ENCODE measurements around the gene ZNF524.
"Not testable (repeated sequence)": the region's sequence is repeated elsewhere in the genome, so short reads cannot be mapped to it uniquely, and the experiment has no call there.

The ZNF524 gene

GRCh38 chr19:55599842-55600661, at the start of gene ZNF524:
Gene ZNF524, plus strand, starts transcription at chr19:55600288. Its CDS starts 1,825 bp downstream, at chr19:55602113.
- DNase-seq = peak; percentile 94

GRCh38 chr19:55550321-55550650, 49.8 kb upstream of the ZNF524 start:
- DNase-seq = no peak

DNA sequence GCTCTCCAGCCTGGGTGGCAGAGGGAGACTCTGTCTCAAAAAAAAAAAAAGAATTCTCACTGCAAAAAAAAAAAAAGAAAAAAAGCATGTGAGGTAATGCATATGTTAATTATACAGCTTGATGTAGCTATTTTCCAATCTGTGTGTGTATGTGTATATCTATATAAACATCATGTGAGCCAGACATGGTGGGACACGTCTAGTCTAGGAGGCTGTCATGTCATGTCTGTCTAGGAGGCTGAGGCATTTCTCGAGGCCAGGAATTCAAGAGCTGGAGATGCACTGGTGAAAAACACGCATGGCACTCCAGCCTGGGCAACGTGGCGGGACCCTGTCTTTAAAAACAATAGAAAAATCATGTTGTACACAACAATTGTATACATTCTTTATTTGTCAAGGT, 47.9 kb upstream of the ZNF524 start:
- no peak for DNase-seq

DNA sequence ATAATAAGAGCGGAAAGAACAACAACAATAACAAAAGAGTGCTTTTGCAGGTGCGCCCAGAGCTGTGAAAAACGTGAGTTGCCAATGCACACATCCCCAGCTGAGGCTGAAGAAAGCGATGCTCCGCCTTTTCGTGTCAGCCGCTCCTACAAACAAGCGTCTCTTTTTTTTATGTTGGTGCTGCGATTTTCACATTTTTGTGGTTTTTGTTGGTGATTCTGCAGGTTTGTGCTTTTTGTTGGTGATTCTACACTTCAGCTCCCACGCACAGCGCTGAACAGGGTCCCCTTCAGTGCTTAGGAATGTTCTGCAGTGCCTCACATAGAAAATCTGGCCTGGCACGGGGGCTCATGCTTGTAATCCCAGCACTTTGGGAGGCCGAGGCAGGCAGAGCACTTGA, 47.5 kb upstream of the ZNF524 start:
- no peak for DNase-seq

GRCh38 chr19:55553217-55554182, 46.6 kb upstream of the ZNF524 start:
- no peak for DNase-seq

- DNase-seq = no peak
These were observed 45.8 kb upstream of the ZNF524 start for GRCh38 chr19:55554302-55554701.

GRCh38 chr19:55554741-55555152, 45.3 kb upstream of the ZNF524 start:
- DNase-seq = no peak

GRCh38 chr19:55559684-55560083, 40.4 kb upstream of the ZNF524 start:
- no peak for DNase-seq

DNA sequence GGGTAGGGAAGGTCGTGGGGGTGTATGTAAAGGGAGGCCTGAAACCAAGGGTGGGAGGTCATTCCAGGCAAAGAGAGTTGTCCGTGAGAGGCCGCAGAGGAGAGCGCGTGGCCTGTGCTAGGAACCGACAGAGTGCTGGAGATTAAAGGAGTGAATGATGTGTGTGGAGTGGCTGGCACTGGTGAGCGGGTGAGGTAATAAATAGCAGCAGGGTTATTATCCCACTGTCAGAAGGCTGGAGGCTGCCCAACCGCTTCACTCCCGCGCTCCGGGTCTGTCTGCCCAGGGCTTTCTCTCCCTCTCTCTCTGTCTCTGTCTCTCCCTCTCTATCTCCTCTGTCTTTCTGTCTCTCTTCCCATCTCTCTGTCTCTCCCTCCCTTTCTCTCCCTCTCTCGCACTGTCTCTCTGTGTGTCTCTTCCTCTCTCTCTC, 36.8 kb upstream of the ZNF524 start:
- DNase-seq = peak; percentile 52

GRCh38 chr19:55566823-55567222, 33.3 kb upstream of the ZNF524 start:
- no peak for DNase-seq

DNA sequence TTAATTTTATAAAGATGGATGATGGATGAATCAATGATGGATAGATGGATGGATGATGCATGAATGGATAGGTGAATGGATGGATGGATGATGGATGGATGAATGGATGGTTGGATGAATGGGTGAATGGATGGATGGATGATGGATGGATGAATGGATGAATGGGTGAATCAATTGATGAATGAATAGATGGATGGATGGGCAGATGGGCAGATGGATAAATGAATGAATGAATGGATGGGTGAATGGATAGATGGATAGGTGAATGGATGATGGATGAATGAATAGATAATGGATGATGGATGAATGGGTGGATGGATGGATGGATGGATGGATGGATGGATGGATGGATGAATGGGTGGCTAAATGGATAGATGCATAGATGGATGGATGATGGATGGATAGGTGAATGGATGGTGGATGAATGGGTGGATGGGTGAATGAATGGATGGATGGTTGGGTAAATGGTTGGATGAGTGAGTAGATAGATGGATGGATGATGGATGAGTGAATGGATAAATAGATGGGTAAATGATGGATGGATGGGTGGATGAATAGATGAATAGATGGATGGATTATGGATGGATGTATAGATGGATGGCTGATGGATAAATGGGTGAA, 32.3 kb upstream of the ZNF524 start:
- no peak for DNase-seq

- not testable (repeated sequence) for DNase-seq
These were observed 30.6 kb upstream of the ZNF524 start for GRCh38 chr19:55569477-55569876.

GRCh38 chr19:55573929-55574328, 26.2 kb upstream of the ZNF524 start:
- not testable (repeated sequence) for DNase-seq

GRCh38 chr19:55576746-55577145, 23.3 kb upstream of the ZNF524 start:
- DNase-seq = no peak

GRCh38 chr19:55578031-55578760, 21.9 kb upstream of the ZNF524 start:
- no peak for DNase-seq

GRCh38 chr19:55578761-55579747, 21.0 kb upstream of the ZNF524 start:
- no peak for DNase-seq

DNA sequence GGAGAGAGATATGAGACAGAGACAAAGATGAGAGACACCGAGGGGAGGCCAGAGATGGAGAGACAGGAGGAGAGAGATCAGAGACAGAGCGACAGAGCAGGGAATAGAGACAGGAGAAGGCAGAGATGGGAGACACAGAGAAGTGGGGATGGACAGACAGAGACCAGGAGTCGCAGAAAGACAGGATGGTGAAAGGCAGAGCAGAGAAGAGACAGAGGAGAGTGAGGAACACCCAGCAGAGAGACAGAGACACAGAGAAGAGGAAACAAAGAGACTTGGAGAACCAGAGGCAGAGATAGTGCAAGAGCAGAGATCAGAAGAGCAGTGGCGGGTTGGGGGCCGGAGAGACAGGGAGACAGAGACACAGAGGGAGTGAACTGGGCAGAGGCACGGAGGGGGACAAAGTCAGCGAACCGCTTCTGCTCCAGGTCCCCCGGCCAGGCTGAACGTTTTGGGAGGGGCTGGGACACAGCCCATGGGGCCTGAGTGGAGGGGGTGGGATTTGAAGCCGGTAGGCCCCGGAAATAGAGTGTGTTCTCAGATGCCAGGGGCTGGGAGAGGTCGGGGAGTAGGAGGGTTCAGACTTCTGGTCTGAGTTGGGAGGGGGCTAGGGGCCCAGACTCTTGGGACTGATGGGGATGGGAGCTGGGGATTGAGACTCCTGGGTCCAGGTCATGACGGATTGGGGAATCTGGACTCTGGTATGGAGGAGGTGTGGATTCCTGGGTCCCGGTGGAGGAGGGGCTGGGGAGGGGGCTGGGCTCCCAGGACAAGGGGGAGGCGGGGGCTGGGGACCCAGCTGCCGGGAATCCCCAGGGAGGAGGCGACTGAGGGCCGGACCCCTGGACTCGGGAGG, 20.1 kb upstream of the ZNF524 start:
- peak; percentile 70 for DNase-seq

DNA sequence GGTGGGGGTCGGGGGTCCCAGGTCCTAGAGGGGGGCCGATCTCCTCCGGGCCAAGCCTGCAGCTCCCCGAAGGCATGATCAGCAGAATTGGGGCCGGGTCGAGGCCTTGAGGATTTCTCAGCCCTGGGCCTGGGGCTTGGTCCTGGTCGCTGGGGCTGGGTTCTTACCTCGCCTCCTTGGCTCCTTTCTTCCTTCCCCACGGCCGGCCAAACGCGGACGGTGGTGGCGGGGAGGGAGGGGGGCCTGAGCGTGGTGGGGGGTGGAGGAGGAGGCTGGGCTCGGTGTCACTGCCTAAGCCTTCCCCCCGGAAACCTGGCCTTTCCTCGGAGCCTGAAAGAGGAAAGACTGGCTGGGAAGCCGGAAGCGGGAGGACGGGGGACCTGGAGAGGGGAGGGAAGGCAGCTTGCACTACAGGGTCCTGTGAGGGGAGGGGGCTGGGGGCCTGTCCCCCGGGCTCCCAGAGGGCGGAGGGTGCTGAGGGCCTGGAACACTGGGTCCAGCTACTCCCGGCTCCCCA, 19.4 kb upstream of the ZNF524 start, which contains the start of gene ZNF579:
Gene ZNF579 (minus strand): TSS at position 221 of the 517 bp plus-strand sequence. CDS start 1,209 bp downstream, outside the sequence.
- peak; percentile 93 for DNase-seq

DNA sequence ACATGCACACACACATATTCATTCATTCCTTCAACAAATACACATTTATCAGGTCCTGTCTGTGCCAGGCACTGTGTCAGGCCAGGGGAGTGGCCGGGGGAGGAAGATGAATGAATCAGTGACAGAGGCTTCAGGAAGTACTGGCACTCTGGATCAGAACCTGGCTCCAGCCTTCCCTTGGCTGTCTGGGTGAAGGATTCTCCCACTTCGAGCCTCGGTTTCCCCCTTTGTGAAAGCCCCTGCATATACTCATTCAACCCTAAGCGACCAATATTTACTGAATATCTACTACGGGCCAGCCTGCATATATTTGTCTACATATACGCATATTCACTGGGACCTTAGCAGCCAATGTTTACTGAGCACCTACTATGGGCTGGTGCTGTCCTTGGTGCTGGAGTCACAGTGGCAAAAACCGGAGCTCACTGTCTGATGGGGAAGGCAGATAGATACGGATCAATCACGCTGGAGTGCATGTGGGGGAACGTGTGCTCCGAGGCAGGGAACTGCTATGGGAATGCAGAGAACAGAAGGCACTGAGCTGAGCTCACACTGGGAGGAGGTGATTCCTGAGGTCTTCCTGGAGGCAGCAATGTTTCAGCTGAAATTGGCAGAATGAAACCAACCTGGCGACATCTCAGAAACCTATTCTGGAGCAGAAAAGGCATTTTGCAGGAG, 18.8 kb upstream of the ZNF524 start:
- DNase-seq = peak; percentile 12

All from right hindlimb (tissue), 1 donor.